ENCODE results near the gene SPAG17.

Gene SPAG17

DNA sequence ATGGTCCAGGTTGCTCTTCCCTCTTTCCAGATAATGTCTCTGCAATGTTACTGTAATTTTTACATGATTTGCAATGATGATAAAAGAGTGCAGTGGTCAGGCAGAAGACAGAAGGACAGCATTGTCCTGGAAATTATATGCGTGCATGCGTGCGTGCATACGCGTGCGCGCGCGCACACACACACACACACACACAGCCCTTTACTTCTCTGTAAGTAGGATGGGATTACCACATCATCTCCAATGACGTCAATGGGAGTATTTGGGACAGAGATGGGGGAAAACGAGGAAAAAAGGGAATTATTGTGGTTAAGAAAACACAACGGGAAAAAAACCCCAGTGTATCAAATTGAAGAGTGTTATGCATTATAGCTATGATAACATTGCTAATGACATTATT lies 99.7 kb downstream of the SPAG17 start:
- no peak for TF ChIP-seq Cebpa-rat (IDR thresholded peaks at IDR 0.05)
- H3K9me3 ChIP-seq = peaks cover 6% of the 10 kb centered on the region; the same call in 1 of the 2 replicates
- H3K27me3 ChIP-seq = no peaks in the 10 kb centered on the region
- H3K4me1 ChIP-seq = peaks cover 14% of the 10 kb centered on the region
- no peak overlapping the region for H3K9ac ChIP-seq
- no peaks in the 10 kb centered on the region for H4K20me1 ChIP-seq
- H3K4me3 ChIP-seq = no peak overlapping the region
- H3K36me3 ChIP-seq = no peaks in the 10 kb centered on the region
- H3K27ac ChIP-seq = no peak overlapping the region
- no peak overlapping the region for H3K4me2 ChIP-seq

DNA sequence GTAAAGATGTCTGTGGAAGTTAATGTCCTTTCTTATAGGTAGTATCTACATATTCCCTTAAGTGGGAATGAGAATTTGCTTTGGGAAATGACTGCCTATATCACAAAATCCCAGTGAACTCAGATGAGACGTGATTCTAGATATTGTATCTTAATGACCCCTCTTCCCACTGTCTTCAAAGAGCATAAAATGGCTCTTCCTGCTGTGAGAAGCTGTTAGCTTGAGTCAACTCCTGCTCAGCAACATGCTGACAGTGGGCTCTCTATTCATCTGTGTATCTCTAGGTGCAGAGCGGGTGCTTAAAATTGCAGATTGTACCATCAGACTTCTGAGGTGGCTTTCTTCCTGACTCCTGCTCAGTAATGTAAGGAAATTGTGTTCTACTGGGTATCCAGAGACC lies 100.6 kb downstream of the SPAG17 start:
- Histone ChIP-seq H3K4me2 (no peak overlapping the region), H3K4me3 (no peak overlapping the region), H3K36me3 (no peaks in the 10 kb centered on the region), H3K4me1 (peaks cover 14% of the 10 kb centered on the region), H3K27ac (no peak overlapping the region), H3K27me3 (no peaks in the 10 kb centered on the region), H4K20me1 (no peaks in the 10 kb centered on the region), H3K9me3 (peaks cover 1% of the 10 kb centered on the region; the same call in 1 of the 2 replicates), H3K9ac (no peak overlapping the region)
- TF ChIP-seq Cebpa-rat (IDR thresholded peaks at IDR 0.05) = no peak

DNA sequence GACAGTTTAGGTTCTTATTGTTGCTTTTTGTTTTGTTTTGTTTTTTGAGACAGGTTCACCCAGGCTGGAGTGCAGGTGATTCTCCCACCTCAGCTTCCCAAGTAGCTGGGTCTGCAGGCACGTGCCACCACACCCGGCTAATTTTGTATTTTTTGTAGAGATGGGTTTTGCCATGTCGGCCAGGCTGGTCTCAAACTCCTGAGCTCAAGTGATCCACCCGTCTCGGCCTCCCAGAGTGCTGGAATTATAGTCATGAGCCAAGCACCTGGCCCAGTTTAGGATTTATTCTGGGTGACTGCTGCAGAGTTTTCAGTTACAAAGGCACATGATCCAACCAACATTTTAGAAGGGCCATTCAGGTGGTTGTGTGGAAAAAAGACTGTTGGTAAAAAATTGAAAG lies 102.0 kb downstream of the SPAG17 start:
- Histone ChIP-seq H3K9me3 (no peaks in the 10 kb centered on the region), H3K27ac (no peak overlapping the region), H3K9ac (no peak overlapping the region), H3K27me3 (no peaks in the 10 kb centered on the region), H3K4me3 (no peak overlapping the region), H3K4me2 (no peak overlapping the region), H3K36me3 (no peaks in the 10 kb centered on the region), H3K4me1 (peaks cover 11% of the 10 kb centered on the region), H4K20me1 (no peaks in the 10 kb centered on the region)
- TF ChIP-seq Cebpa-rat (IDR thresholded peaks at IDR 0.05) = no peak

DNA sequence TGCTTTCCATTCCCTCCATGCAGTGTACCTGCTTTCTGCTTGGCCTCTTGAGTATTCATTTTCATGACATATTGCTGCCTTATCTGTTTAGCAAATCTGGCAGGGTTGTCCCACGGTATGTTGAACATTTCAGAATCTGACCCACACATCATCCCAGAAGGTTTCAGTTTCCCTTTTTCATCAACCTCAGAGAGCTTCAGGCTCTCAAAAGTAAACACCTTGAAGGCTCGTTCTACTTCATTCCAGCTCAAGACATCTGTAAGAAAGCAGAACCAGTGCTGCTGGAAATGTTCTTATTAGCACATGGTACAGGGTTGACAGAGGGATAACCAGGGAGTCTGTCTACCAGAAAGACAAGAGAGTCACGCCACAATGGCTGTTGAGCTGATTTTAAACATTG lies 103.6 kb downstream of the SPAG17 start:
- no peak for TF ChIP-seq Cebpa-rat (IDR thresholded peaks at IDR 0.05)
- H3K9ac ChIP-seq = no peak overlapping the region
- no peaks in the 10 kb centered on the region for H3K4me1 ChIP-seq
- no peak overlapping the region for H3K4me3 ChIP-seq
- no peaks in the 10 kb centered on the region for H4K20me1 ChIP-seq
- no peaks in the 10 kb centered on the region for H3K27me3 ChIP-seq
- no peak overlapping the region for H3K4me2 ChIP-seq
- no peak overlapping the region for H3K27ac ChIP-seq
- no peaks in the 10 kb centered on the region for H3K9me3 ChIP-seq
- no peaks in the 10 kb centered on the region for H3K36me3 ChIP-seq

DNA sequence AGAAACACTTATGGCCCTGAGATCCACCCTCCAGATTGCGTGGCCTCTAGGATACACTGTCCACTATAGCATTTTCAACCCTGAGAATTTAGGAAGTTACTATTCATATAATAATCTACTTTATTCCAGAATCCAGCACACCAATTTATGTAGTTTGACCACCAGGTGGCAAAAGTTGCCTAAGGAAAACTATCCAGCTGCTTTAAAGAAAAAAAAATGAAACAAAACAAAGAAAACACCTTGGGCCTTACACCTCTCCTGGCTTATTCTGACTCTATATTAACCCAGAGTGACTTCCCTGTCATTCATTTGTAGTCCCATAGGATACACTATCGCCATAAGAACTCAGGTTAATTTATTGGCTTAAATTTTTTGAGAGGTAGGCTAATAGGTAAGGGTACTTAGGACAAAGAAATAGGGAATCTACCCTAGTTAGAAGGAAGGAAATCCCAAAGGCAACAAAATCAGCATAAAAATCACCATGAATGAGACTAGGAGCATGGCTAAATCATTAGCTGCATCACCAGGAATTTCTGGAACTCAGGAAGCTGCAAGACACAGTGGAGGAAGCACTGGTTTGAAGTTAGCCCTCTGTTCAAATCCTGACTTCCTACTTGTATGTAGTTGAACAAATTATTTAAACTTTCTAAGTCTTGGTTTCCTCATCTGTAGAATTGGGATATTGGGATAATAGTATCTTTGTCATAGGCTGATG lies 107.5 kb downstream of the SPAG17 start:
- no peaks in the 10 kb centered on the region for H3K4me1 ChIP-seq
- no peaks in the 10 kb centered on the region for H3K27me3 ChIP-seq
- no peak for TF ChIP-seq Cebpa-rat (IDR thresholded peaks at IDR 0.05)
- no peak overlapping the region for H3K4me3 ChIP-seq
- no peak overlapping the region for H3K9ac ChIP-seq
- no peaks in the 10 kb centered on the region for H3K9me3 ChIP-seq
- no peaks in the 10 kb centered on the region for H3K36me3 ChIP-seq
- H4K20me1 ChIP-seq = no peaks in the 10 kb centered on the region
- no peak overlapping the region for H3K27ac ChIP-seq
- H3K4me2 ChIP-seq = no peak overlapping the region

DNA sequence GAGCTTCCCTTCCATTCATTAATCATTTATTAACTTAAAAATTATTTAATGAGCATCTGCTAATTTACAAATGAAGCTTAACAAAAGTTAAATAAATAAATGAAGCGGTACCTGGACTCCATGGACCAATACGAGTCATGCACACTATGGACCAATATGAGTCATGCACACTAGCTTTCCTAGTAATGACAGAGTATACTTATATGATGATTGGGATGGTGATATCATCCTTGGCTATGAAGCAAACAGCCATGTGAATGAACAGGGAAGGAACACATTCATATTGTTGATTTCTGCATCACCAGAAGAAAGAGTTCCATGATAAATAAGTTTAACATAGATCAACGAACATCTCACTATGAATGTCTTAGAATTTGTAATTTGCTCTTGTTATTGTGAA lies 109.9 kb downstream of the SPAG17 start:
- no peak for TF ChIP-seq Cebpa-rat (IDR thresholded peaks at IDR 0.05)
- no peaks in the 10 kb centered on the region for H3K4me1 ChIP-seq
- H3K9me3 ChIP-seq = no peaks in the 10 kb centered on the region

DNA sequence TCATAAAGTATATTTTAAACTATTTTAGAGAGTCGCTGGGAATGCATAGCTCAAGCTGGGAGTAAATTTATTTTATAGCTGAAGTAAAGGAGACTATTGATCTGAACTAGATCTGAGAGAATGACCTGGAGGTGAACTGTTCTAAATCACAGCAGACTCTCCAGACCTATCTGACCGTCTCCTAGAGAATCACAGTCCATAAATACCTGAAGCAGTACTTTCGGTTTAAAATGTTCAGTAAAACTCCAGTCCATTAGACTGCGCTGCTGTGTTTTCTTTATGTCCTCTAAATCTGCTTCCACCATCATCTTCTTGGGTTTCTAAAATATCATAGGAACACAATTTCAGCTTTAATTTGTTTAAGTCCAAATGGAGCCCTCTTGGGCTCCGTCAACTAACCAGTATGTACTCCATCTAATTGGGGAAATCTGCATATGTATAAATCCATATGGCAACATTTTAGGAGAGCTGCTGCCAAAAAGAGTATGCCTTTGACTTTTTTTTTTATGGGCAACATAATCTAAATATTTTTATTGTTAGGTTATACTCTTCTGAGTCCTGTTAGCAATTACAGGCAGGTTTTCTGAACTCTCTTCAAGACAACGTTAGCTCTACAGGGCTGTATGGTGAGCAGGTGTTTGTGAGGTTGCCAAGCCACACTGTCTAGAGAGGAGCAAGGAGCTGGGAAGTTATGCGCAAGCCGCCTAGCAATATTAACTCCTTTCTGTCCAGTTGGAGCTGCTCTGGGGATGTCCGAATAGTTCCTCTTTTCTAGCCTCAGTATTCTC lies 111.2 kb downstream of the SPAG17 start:
- H3K4me2 ChIP-seq = no peak overlapping the region

More for the DNA sequence above, 109.9 kb downstream of the SPAG17 start:
- Histone ChIP-seq H3K27ac (no peak overlapping the region), H3K4me2 (no peak overlapping the region), H3K27me3 (no peaks in the 10 kb centered on the region), H3K36me3 (no peaks in the 10 kb centered on the region), H3K4me3 (no peak overlapping the region), H3K9ac (no peak overlapping the region), H4K20me1 (no peaks in the 10 kb centered on the region)

DNA sequence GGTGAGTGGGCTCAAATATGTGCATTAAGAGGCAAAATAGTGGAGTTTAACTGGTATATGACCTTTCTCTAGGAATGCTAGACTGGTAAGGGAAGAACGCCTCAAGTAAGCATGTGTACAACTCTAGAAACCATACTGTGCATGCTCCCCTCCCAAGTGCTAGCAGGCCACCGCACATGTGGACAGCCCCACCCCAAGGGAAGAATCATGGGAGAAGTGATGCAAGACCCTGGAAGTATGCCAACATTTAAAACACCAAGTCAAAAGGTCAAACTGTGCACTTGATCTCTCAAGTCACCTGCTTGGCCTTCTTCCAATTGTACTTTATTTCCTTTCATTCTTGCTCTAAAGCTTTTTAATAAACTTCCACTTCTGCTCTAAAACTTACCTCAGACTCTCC lies 135.0 kb downstream of the SPAG17 start:
- Histone ChIP-seq H3K27me3 (no peaks in the 10 kb centered on the region), H3K4me2 (no peak overlapping the region), H3K4me3 (no peak overlapping the region), H3K4me1 (no peaks in the 10 kb centered on the region), H3K9me3 (no peaks in the 10 kb centered on the region), H3K36me3 (no peaks in the 10 kb centered on the region), H3K9ac (no peak overlapping the region), H3K27ac (no peak overlapping the region), H4K20me1 (no peaks in the 10 kb centered on the region)
- TF ChIP-seq Cebpa-rat (IDR thresholded peaks at IDR 0.05) = no peak

More for the DNA sequence above, 111.2 kb downstream of the SPAG17 start:
- Histone ChIP-seq H3K4me3 (no peak overlapping the region), H3K4me1 (no peaks in the 10 kb centered on the region), H4K20me1 (no peaks in the 10 kb centered on the region), H3K27me3 (no peaks in the 10 kb centered on the region), H3K36me3 (no peaks in the 10 kb centered on the region), H3K27ac (no peak overlapping the region), H3K9me3 (no peaks in the 10 kb centered on the region), H3K9ac (no peak overlapping the region)
- no peak for TF ChIP-seq Cebpa-rat (IDR thresholded peaks at IDR 0.05)

DNA sequence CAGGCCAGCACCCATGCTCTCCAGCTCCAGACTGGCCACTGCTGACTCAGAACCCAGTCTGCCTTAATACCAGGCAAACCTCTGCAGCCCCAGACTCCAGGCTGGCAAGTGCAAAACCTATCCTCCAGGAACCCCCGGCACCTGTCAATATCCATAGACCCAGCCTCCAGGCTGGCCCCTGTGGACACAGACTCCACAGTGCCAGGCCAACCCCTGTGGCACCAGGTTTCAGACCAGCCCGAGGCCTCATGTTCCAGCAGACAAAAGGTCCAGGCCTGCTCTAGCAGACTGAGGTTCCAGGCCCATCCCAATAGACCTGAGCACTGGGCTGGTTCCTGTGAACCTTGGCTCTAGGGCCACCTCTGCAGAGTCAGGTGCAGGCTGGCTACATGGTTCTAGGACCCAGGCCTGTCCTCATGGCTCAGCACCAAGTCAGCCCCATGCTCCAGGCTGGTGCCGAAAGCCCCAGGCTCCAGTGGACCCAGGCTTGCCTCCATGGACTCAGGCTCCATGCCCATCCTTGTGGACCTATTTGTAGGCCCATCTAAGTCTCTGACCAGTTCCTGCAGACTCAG lies 137.3 kb downstream of the SPAG17 start:
- Histone ChIP-seq H3K27ac (no peak overlapping the region), H3K4me3 (no peak overlapping the region), H4K20me1 (no peaks in the 10 kb centered on the region), H3K9ac (no peak overlapping the region), H3K36me3 (no peaks in the 10 kb centered on the region), H3K27me3 (no peaks in the 10 kb centered on the region), H3K4me1 (no peaks in the 10 kb centered on the region), H3K4me2 (no peak overlapping the region), H3K9me3 (no peaks in the 10 kb centered on the region)
- TF ChIP-seq Cebpa-rat (IDR thresholded peaks at IDR 0.05) = no peak

DNA sequence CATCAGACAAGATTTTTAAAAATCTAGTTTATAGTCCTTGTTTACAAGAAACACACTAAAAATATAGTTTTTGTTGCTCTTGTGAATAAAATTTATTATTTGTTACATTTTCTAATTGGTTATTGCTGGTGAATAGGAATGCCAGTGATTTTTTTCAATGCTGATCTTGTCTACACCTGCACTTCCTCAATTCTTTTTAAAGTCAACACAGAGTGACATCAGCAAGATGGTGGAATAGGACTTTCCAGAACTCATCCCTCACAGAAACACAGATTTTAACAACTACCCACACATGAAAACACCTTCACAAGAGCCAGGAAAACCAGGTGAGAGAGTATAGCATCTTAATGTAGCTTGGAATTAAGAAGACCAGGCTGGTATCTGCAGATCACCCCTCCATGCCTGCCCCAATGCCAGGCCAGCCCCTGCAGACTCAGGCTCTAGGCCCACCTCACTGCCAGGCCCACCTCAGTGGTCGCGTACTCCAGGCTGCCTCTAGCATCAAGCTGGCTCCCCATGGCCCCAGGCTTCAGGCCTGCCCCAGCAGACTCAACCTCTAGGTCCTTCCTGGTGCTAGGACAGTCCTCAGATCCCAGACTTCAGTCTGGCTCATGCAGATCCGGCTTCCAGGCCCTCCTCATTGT lies 137.9 kb downstream of the SPAG17 start:
- H3K9me3 ChIP-seq = no peaks in the 10 kb centered on the region
- no peak overlapping the region for H3K9ac ChIP-seq
- H3K27ac ChIP-seq = no peak overlapping the region
- H4K20me1 ChIP-seq = no peaks in the 10 kb centered on the region
- H3K27me3 ChIP-seq = no peaks in the 10 kb centered on the region
- no peak overlapping the region for H3K4me2 ChIP-seq
- H3K4me1 ChIP-seq = no peaks in the 10 kb centered on the region
- H3K4me3 ChIP-seq = no peak overlapping the region
- H3K36me3 ChIP-seq = no peaks in the 10 kb centered on the region
- TF ChIP-seq Cebpa-rat (IDR thresholded peaks at IDR 0.05) = no peak
